Motor neuron (in vitro differentiated cells): ENCODE measurements around the gene SLC6A19. TPM values are rescaled to one million over a fixed set of nuclear protein-coding genes. Genes with fewer than 3 reads are reported as not detected.

ENCODE experiments used
- ATAC-seq, 8 experiments: fragments of 200-7000 bp; cut with Tn5 transposase; replicated peaks in 6 of 8; 2 replicates each; pipeline ENCODE4 v1.8.0; 2021; ENCODE audit warnings: mild to moderate bottlenecking in 8 of 8, moderate library complexity in 8 of 8
- H3K27ac ChIP-seq, 2 donors: fragments of 250-450 bp; sonication (Bioruptor Pico); 2 replicates each; pipeline ENCODE4 v1.9.0; 2021; ENCODE audit warnings: antibody characterized with exemption in 2 of 2, mild to moderate bottlenecking in 2 of 2, moderate library complexity in 1 of 2
- H3K4me1 ChIP-seq, 2 donors: fragments of 250-450 bp; sonication (Bioruptor Pico); replicated peaks in 1 of 2; 2 replicates each; pipeline ENCODE4 v1.6.1; 2021; ENCODE audit warnings: antibody characterized with exemption in 2 of 2, mild to moderate bottlenecking in 2 of 2, moderate library complexity in 1 of 2
- H3K4me3 ChIP-seq, 5 donors: fragments of 250-450 bp; sonication (Bioruptor Pico); 2 replicates each; pipeline ENCODE4 v1.9.0; 2021; ENCODE audit warnings: antibody characterized with exemption in 5 of 5, mild to moderate bottlenecking in 5 of 5, moderate library complexity in 4 of 5
- WGBS, 10 experiments: fragments of 450-650 bp; shearing (Covaris generic); methylation state at CpG; one replicate each; pipeline ENCODE4 v1.0.0; 2022; 5-methylcytosine and 5-hydroxymethylcytosine counted together
- in situ Hi-C, 9 experiments: fragments of 400-800 bp; cut with MboI; loops; one replicate each; pipeline ENCODE4 v1.15.0; 2021; ENCODE audit warnings: low sequenced_read_pairs in 9 of 9, low pct_unique_long_range_greater_than_20kb in 2 of 9; ENCODE audit not compliant: unreplicated experiment in 9 of 9
- total RNA-seq, 8 experiments: library from RNA; unstranded; fragments of 300-600 nt; gene quantifications; 2 replicates each; pipeline versions ENCODE4 v1.2.3 to v1.2.4, GENCODE V29; 2022

SLC6A19 gene
- total RNA-seq, 8 experiments from 2014 or later: 0.04 to 0.24 (median 0.10) TPM; not detected in 3

GRCh38 chr5:1159774-1160406 lies 41.5 kb upstream of the SLC6A19 start:
- H3K27ac ChIP-seq: no peak overlapping the region
- WGBS, 10 experiments: 0 to 84% (median 40%) methylated on average over 1 to 4 of the region's 4 CpGs; no CpG with 5 or more reads in 3 of the 10 experiments
- in situ Hi-C loops: loop anchor here in 5 of 9 experiments (25.0 kb wide), 2 partner anchors 223 to 477 kb away; no protein-coding TSS in a partner anchor
- H3K4me1 ChIP-seq: peaks cover 2 to 15% of the 10 kb centered on the region in 2 donors
- no peak overlapping the region for H3K4me3 ChIP-seq
- no peak for ATAC-seq

GRCh38 chr5:1161108-1161832 lies 40.1 kb upstream of the SLC6A19 start:
- no peak overlapping the region for H3K4me3 ChIP-seq
- H3K4me1 ChIP-seq: peaks cover 0 to 8% of the 10 kb centered on the region in 2 donors
- in situ Hi-C loops: loop anchor here in 5 of 9 experiments (25.0 kb wide), 2 partner anchors 224 to 476 kb away; no protein-coding TSS in a partner anchor
- 52 to 100% (median 84%) methylated on average over 1 to 12 of the region's 23 CpGs; no CpG with 5 or more reads in 2 of the 10 experiments for WGBS, 10 experiments
- H3K27ac ChIP-seq: no peak overlapping the region
- ATAC-seq: peak in 6 of 8 experiments; percentile 7 to 65 (median 28)

DNA sequence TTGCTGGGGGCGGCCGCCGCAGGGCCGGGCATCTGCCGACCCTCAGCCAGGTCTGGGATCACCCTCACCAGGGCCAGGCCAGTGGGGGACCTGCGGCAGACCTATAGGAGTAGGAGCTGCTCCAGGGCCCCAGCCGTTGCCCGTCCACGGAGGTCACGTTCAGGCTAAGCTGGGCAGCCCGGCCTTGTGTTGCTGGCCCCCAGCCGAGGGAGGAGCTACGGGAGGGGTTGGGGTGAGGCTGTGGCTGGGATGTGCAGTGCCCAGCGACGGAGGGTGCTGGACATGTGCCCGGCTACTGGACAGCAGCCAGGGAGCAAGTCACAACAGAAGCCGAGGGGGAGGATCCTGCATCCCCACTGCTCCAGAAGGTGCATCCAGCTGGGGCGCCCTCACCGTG lies 39.6 kb upstream of the SLC6A19 start:
- peak in 4 of 8 experiments; percentile 24 to 79 (median 69) for ATAC-seq

GRCh38 chr5:1162276-1162675 lies 39.1 kb upstream of the SLC6A19 start:
- H3K4me1 ChIP-seq: peaks cover 0 to 8% of the 10 kb centered on the region in 2 donors
- no peak overlapping the region for H3K4me3 ChIP-seq
- ATAC-seq: no peak
- in situ Hi-C loops: loop anchor here in 5 of 9 experiments (25.0 kb wide), 2 partner anchors 225 to 475 kb away; no protein-coding TSS in a partner anchor
- 54 to 100% (median 70%) methylated on average over 2 to 13 of the region's 17 CpGs; no CpG with 5 or more reads in 7 of the 10 experiments for WGBS, 10 experiments
- no peak overlapping the region for H3K27ac ChIP-seq

More for the DNA sequence above, 39.6 kb upstream of the SLC6A19 start:
- Histone ChIP-seq H3K4me1 (peaks cover 0 to 8% of the 10 kb centered on the region in 2 donors), H3K27ac (no peak overlapping the region), H3K4me3 (no peak overlapping the region)
- in situ Hi-C loops: loop anchor here in 5 of 9 experiments (25.0 kb wide), 2 partner anchors 225 to 475 kb away; no protein-coding TSS in a partner anchor
- WGBS, 10 experiments: 40 to 83% (median 80%) methylated on average over 1 to 5 of the region's 19 CpGs; no CpG with 5 or more reads in 7 of the 10 experiments

GRCh38 chr5:1162751-1163150 lies 38.6 kb upstream of the SLC6A19 start:
- WGBS, 10 experiments: 20 to 100% (median 76%) methylated on average over 1 to 4 of the region's 8 CpGs; no CpG with 5 or more reads in 4 of the 10 experiments
- no peak for ATAC-seq
- in situ Hi-C loops: loop anchor here in 5 of 9 experiments (25.0 kb wide), 2 partner anchors 225 to 475 kb away; no protein-coding TSS in a partner anchor
- H3K27ac ChIP-seq: no peak overlapping the region
- peaks cover 0 to 8% of the 10 kb centered on the region in 2 donors for H3K4me1 ChIP-seq
- no peak overlapping the region for H3K4me3 ChIP-seq

- H3K4me3 ChIP-seq: no peak overlapping the region
- no peak for ATAC-seq
- WGBS, 10 experiments: 83 to 100% methylated on average over 2 to 4 of the region's 12 CpGs; no CpG with 5 or more reads in 8 of the 10 experiments
- H3K27ac ChIP-seq: no peak overlapping the region
- peaks cover 0 to 8% of the 10 kb centered on the region in 2 donors for H3K4me1 ChIP-seq
- in situ Hi-C loops: loop anchor here in 5 of 9 experiments (25.0 kb wide), 2 partner anchors 226 to 474 kb away; no protein-coding TSS in a partner anchor
Observed at GRCh38 chr5:1163366-1163765, 38.0 kb upstream of the SLC6A19 start.

DNA sequence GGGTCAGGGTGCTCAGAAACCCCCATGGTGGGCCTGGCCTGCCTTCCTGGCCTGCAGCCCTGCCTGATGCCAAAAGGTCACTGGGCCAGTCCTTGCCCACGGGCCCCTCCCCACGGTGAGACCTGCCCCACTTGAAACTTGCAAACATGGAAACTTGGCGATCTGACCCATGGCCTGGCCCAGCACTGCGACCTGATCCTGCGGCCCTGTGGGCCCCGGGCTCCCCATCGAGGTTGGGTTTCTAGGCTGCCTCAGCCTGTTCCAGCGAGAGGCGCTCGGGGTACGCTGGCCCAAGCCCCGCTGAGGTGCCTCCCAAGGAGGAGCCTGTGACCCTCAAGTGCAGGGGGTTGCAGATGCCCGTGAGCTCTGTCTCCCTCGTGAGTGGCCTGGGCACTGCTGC lies 37.5 kb upstream of the SLC6A19 start:
- H3K4me1 ChIP-seq: peaks cover 0 to 8% of the 10 kb centered on the region in 2 donors
- ATAC-seq: no peak
- in situ Hi-C loops: loop anchor here in 5 of 9 experiments (25.0 kb wide), 2 partner anchors 227 to 473 kb away; no protein-coding TSS in a partner anchor
- WGBS, 10 experiments: 80 to 90% (median 85%) methylated on average over 2 to 5 of the region's 14 CpGs; no CpG with 5 or more reads in 6 of the 10 experiments
- H3K4me3 ChIP-seq: no peak overlapping the region
- no peak overlapping the region for H3K27ac ChIP-seq

GRCh38 chr5:1164696-1165630 lies 36.4 kb upstream of the SLC6A19 start:
- Histone ChIP-seq H3K27ac (no peak overlapping the region), H3K4me1 (peaks cover 0 to 8% of the 10 kb centered on the region in 2 donors), H3K4me3 (no peak overlapping the region)
- ATAC-seq: no peak
- in situ Hi-C loops: loop anchor here in 5 of 9 experiments (25.0 kb wide), 2 partner anchors 228 to 472 kb away; no protein-coding TSS in a partner anchor
- 50 to 100% (median 69%) methylated on average over 1 to 7 of the region's 27 CpGs; no CpG with 5 or more reads in 2 of the 10 experiments for WGBS, 10 experiments

GRCh38 chr5:1165864-1166263 lies 35.5 kb upstream of the SLC6A19 start:
- Histone ChIP-seq H3K4me1 (peaks cover 0 to 3% of the 10 kb centered on the region in 2 donors), H3K4me3 (no peak overlapping the region), H3K27ac (no peak overlapping the region)
- in situ Hi-C loops: loop anchor here in 5 of 9 experiments (25.0 kb wide), 2 partner anchors 229 to 471 kb away; no protein-coding TSS in a partner anchor
- no peak for ATAC-seq

GRCh38 chr5:1166370-1166769 lies 35.0 kb upstream of the SLC6A19 start:
- Histone ChIP-seq H3K4me3 (no peak overlapping the region), H3K27ac (no peak overlapping the region), H3K4me1 (peaks cover 0 to 3% of the 10 kb centered on the region in 2 donors)
- ATAC-seq: no peak
- in situ Hi-C loops: loop anchor here in 5 of 9 experiments (25.0 kb wide), 2 partner anchors 229 to 471 kb away; no protein-coding TSS in a partner anchor

DNA sequence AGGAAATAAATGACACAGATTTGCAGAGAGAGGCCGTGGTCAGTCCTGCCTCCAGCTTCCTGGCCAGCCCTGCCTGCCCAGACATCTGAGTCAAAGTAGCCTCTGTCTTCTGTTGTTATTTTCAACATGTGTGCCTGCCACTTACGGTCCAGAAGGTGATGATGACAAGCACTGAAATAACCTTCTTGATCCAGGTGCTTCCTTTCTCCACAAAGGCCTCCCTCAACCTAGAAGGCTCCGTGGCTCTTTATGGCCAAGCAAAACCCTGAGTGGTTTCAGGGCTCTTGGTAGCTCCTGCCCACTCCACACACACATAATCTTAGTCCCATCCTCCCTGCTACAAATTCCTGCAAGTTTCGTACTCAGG lies 34.1 kb upstream of the SLC6A19 start:
- Histone ChIP-seq H3K4me3 (no peak overlapping the region), H3K4me1 (peaks cover 0 to 3% of the 10 kb centered on the region in 2 donors), H3K27ac (no peak overlapping the region)
- ATAC-seq: peak in 3 of 8 experiments; percentile 2 to 9 (median 3)
- WGBS, 10 experiments: 0 to 80% (median 33%) methylated on average over 1 to 3 of the region's 4 CpGs; no CpG with 5 or more reads in 5 of the 10 experiments
- in situ Hi-C loops: loop anchor here in 5 of 9 experiments (25.0 kb wide), 2 partner anchors 230 to 470 kb away; no protein-coding TSS in a partner anchor
